Mammary epithelial cell (primary cell): ENCODE data around the gene HOXD9.

Source experiments
- EZH2 ChIP-seq: IDR thresholded peaks from 2 replicates; pipeline ENCODE4 v1.6.1; 2012; ENCODE audit warnings: low read length, inconsistent platforms, borderline replicate concordance
- TF ChIP-seq, protein P1 (sequence below), 2 donors: IDR thresholded peaks in 1 of 2; conservative IDR thresholded peaks in 1 of 2; 2 replicates each; pipeline ENCODE4 v1.5.1; 2011 to 2012; ENCODE audit warnings: inconsistent platforms in 2 of 2, low read length in 2 of 2, mild to moderate bottlenecking in 2 of 2, control low read depth in 1 of 2, low read depth in 1 of 2; ENCODE audit not compliant: insufficient read depth in 1 of 2; ENCODE audit errors: extremely low read depth in 1 of 2

DNA sequence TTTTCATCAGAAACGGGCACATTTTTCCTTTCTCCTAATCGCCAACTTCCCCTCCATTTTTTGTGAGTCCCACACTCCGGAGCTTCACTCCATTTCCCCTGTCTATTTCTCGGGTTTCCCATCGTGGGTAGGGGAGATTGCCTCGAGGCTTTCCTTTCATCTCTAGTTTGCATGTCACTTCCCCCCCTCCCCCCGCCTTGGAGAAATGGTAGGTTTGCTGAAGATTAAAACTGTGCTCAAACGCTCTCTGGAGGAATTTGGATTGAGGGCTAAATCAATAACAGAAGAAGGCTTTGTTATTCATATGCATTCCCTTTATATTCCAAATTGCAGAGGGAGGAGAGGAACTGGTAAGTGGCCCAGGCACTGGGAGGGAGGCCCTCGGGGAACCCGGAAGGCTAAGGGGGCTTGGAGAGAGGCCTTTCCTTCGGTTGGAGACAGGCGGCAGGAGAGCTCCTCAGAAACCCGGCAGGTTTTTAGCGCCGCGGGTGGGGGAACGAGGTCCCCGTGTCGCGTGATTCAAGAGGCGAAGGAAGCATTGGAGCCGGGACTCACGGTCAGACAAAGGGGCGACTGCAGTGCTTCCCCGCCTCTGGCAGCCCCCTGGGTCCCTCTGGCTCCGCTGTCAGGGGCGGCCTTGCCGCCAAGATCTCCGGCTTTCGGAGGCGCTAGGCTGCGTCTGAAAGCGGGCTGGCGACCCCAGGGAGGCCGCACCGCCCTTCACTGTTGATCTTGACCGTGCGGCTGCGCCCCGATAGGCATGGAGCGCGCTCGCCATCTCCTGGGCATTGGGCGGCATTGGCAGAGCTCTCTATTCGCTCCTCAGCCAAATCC lies 25.3 kb upstream of the HOXD9 start:
- TF ChIP-seq, protein P1, sequence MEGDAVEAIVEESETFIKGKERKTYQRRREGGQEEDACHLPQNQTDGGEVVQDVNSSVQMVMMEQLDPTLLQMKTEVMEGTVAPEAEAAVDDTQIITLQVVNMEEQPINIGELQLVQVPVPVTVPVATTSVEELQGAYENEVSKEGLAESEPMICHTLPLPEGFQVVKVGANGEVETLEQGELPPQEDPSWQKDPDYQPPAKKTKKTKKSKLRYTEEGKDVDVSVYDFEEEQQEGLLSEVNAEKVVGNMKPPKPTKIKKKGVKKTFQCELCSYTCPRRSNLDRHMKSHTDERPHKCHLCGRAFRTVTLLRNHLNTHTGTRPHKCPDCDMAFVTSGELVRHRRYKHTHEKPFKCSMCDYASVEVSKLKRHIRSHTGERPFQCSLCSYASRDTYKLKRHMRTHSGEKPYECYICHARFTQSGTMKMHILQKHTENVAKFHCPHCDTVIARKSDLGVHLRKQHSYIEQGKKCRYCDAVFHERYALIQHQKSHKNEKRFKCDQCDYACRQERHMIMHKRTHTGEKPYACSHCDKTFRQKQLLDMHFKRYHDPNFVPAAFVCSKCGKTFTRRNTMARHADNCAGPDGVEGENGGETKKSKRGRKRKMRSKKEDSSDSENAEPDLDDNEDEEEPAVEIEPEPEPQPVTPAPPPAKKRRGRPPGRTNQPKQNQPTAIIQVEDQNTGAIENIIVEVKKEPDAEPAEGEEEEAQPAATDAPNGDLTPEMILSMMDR (conservative IDR thresholded peaks at IDR 0.05 in 1 of 2, IDR thresholded peaks at IDR 0.05 in 1 of 2; ENCODE audit: extremely low read depth in 1 of 2, insufficient read depth in 1 of 2, low read depth in 1 of 2, low read length in 2 of 2): peak; percentile 72 to 90
- TF ChIP-seq EZH2: no peak
